Subcutaneous adipose tissue (tissue), 4 donors: ENCODE measurements around the gene FERD3L. TPM values are rescaled to one million over a fixed set of nuclear protein-coding genes. Genes with fewer than 3 reads are reported as not detected.

Experiments
- CTCF ChIP-seq: fragments of 450-650 bp; IDR thresholded peaks from one replicate; pipeline ENCODE4 v1.5.1; 2016; ENCODE audit warnings: low read depth, mild to moderate bottlenecking, control low read depth, antibody characterized with exemption, moderate library complexity
- total RNA-seq, 4 donors: library from RNA; depleted of rRNA; stranded (reverse); fragments of >200 nt; gene quantifications; one replicate each; pipeline ENCODE4 v1.1.0, GENCODE V29; 2016

Gene FERD3L
- total RNA-seq, 4 donors from 2014 or later, result not detected

GRCh38 chr7:19145434-19146115 is 354 bp upstream of the FERD3L start:
- TF ChIP-seq CTCF, result no peak

- TF ChIP-seq CTCF, result no peak
Measured at GRCh38 chr7:19143881-19144574, 1.2 kb downstream of the FERD3L start.

GRCh38 chr7:19139706-19140327 is 5.4 kb downstream of the FERD3L start:
- no peak for TF ChIP-seq CTCF

- TF ChIP-seq CTCF, result no peak
Measured at GRCh38 chr7:19133886-19134285, 11.3 kb downstream of the FERD3L start.

GRCh38 chr7:19133390-19133789 is 11.8 kb downstream of the FERD3L start:
- no peak for TF ChIP-seq CTCF

- TF ChIP-seq CTCF, result no peak
Measured at GRCh38 chr7:19128856-19129255, 16.4 kb downstream of the FERD3L start.

- TF ChIP-seq CTCF, result no peak
Measured at GRCh38 chr7:19121977-19122588, 23.1 kb downstream of the FERD3L start.
